Head of caudate nucleus (tissue), 42 donors: ENCODE measurements around the gene UBC.
A peak's percentile ranks its signal among the peaks of the same experiment; 100 is the strongest.
"Not testable (repeated sequence)": the region's sequence is repeated elsewhere in the genome, so short reads cannot be mapped to it uniquely, and the experiment has no call there.

ENCODE experiments used
- DNase-seq, 42 donors: peaks; one replicate each; pipeline versions ENCODE4 v3.0.0 to v3.0.0-alpha.2; 2020 to 2021; ENCODE audit warnings: mixed read lengths in 7 of 42
- intact Hi-C: fragments of 100-400 bp; cut with DNase I; formaldehyde crosslinking; loops from one replicate; pipeline ENCODE4 v1.15.0; 2022

The UBC gene

DNA sequence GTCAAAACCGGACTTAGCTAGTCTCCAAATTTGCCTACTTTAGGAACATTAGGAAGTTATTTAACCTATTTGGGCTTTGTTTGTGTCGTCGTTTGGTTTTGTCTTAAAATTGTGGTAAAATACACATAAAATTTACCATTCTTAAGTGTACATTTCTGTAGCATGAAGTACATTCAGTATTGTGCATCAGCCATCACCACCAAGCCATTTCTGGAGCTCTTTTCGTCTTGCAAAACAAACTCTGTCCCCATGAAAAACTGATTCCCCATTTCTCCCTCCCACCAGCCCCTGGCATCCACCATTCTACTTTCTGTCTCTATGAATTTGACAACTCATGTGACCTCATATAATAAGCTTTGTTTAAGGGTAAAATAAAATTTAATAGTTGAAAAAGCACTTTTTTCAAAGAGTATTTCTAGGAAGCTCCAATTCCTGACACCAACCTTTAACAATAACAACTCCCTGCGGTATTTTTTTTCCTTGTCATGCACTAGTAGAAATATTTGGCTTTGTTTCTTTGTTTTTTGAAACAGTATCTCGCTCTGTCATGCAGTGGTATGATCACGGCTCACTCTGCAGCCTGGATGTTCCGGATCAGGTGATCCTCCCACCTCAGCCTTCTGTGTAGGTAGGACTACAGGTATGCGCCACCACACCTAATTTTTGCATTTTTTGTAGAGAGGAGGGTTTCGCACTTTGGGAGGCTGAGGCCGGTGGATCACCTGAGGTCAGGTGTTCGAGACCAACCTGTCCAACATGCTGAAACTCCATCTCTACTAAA is 3.6 kb upstream of the UBC start:
- intact Hi-C loops = loop anchor here (1.0 kb wide), 1 partner anchor 21 kb away; no protein-coding TSS in a partner anchor
- peak in 36 of 42 donors; percentile 47 to 88 (median 68) for DNase-seq

- DNase-seq = peak; percentile 92 to 99 (median 98)
- intact Hi-C loops = loop anchor here (1.0 kb wide), 1 partner anchor 22 kb away; no protein-coding TSS in a partner anchor
These were observed 2.8 kb upstream of the UBC start for GRCh38 chr12:124917135-124917840.

DNA sequence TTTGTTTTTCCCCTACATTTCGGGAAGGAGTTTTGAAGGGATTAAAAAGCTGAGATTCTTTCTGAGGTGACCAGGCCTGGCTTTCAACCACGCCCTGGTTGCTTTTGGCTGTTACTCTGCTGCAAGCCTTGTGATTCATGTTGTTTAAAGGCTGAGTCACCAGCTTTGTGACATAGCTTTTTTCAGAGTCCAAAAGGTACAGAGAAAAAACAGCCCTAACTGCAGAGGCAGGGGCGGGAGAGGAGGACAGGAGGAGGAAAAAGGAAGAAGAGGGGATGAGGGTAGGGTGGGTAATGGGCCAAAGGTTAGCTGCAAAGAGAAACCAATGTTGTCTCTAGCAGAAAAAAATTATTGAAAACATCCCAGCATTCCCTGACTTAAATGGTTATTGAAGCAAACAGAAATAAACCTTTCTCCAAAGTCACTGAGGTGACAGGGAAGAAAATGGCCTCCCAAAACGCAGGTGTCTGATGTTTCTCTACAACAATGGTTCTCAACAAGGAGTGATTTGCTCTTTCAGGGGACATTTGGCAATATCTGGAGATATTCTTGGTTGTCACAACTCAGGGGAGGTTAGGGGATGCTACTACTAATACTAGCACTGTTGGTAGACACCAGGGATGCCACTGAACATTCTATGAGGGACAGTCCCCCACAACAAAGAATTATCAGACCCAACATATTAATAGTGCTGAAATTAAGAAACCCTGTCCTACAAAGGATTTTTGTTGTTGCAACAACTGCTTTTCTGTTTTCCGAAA is 2.1 kb upstream of the UBC start:
- intact Hi-C loops = loop anchor here (1.0 kb wide), 1 partner anchor 23 kb away; no protein-coding TSS in a partner anchor
- DNase-seq = peak in 35 of 42 donors; percentile 41 to 92 (median 68)

DNA sequence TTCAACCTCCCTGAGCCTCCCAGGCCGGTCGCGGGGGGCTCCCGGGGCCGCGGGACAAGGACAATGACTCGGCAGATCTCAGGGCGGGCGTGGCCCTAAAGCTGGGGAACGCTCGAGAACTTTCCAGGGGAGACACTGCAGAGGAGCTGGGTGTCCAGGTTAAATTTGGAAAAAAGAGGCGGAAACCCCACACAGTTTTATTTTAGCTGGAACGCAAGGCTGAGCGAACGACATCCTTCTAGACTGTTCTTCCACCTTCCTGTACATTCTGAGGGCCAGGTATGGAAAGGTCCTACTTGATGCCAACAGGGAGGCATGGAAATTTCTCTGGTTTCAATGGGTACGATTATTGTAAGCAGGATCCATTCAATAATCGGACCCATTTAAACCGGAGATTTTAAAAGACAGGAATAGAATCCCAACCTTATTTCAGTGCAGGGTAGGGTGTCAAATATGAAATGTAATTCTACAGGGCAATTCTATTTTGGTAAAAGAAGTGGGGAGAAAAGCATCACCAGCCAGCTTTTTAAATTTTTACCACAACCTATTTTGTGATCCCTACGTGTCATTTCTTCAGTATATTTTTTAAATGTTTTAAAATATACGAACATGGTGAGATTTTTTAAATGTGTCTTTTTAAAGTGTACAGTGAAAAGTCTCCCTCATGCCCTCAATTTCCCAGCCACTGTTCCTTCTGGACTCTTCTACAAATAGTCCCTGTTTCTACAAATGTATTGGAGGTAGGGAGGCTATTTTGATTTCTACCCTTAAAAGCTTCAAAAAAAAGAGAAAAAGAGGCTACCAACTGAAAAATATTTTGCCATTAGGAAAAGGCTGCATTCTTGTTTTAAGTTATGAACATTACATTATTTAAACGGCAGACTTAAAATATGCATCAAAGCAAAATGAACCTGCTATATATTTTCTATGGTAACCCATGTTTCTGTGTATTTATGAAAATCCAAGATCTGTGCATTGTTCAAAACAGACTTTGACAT is 1.1 kb upstream of the UBC start:
- intact Hi-C loops = no loop called here
- DNase-seq = peak; percentile 40 to 89 (median 72)

- peak; percentile 78 to 96 (median 88) for DNase-seq
- intact Hi-C loops = no loop called here
These were observed 717 bp downstream of the UBC start for GRCh38 chr12:124913474-124914391.

DNA sequence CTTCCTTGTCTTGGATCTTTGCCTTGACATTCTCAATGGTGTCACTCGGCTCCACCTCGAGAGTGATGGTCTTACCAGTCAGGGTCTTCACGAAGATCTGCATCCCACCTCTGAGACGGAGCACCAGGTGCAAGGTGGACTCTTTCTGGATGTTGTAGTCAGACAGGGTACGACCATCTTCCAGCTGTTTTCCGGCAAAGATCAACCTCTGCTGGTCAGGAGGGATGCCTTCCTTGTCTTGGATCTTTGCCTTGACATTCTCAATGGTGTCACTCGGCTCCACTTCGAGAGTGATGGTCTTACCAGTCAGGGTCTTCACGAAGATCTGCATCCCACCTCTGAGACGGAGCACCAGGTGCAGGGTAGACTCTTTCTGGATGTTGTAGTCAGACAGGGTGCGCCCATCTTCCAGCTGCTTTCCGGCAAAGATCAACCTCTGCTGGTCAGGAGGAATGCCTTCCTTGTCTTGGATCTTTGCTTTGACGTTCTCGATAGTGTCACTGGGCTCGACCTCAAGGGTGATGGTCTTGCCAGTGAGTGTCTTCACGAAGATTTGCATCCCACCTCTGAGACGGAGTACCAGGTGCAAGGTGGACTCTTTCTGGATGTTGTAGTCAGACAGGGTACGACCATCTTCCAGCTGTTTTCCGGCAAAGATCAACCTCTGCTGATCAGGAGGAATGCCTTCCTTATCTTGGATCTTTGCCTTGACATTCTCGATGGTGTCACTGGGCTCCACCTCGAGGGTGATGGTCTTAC is 1.7 kb downstream of the UBC start:
- peak in 2 of 42 donors; percentile 49 for DNase-seq
- intact Hi-C loops = not testable (repeated sequence)

- DNase-seq, intact Hi-C loops: not testable (repeated sequence)
These were observed 2.9 kb downstream of the UBC start for GRCh38 chr12:124911521-124911920.

GRCh38 chr12:124910561-124911478 is 3.6 kb downstream of the UBC start:
- no peak for DNase-seq
- intact Hi-C loops = no loop called here

- intact Hi-C loops = loop anchor here (10.0 kb wide), 1 partner anchor 125 kb away; no protein-coding TSS in a partner anchor
- DNase-seq = peak in 1 of 42 donors; percentile 32
These were observed 4.5 kb downstream of the UBC start for GRCh38 chr12:124909831-124910560.

GRCh38 chr12:124906606-124907261 is 7.7 kb downstream of the UBC start:
- intact Hi-C loops = loop anchor here (10.0 kb wide), 1 partner anchor 122 kb away; no protein-coding TSS in a partner anchor
- peak; percentile 56 to 98 (median 90) for DNase-seq

GRCh38 chr12:124904306-124905098 is 9.9 kb downstream of the UBC start:
- peak; percentile 70 to 95 (median 83) for DNase-seq
- intact Hi-C loops = loop anchor here (5.0 to 10.0 kb wide), 2 partner anchors 42 to 120 kb away; partner anchors contain the start of gene SCARB1

- intact Hi-C loops = loop anchor here (5.0 to 10.0 kb wide), 2 partner anchors 41 to 118 kb away; partner anchors contain the start of gene SCARB1
- peak in 1 of 42 donors; percentile 17 for DNase-seq
These were observed 11.5 kb downstream of the UBC start for GRCh38 chr12:124902916-124903315.

- peak in 1 of 42 donors; percentile 0 for DNase-seq
- intact Hi-C loops = loop anchor here (5.0 to 10.0 kb wide), 2 partner anchors 39 to 116 kb away; partner anchors contain the start of gene SCARB1
These were observed 13.4 kb downstream of the UBC start for GRCh38 chr12:124901003-124901402.
